Ovary (tissue), 3 donors: ENCODE data around the gene VASH1.

Source experiments
- CTCF ChIP-seq, 3 donors: fragments of 450-650 bp in 2 of 3; fragments of 200-600 bp in 1 of 3; IDR thresholded peaks; one replicate each; pipeline versions ENCODE4 v1.5.1 to v1.8.0; 2016 to 2022; ENCODE audit warnings: antibody characterized with exemption in 3 of 3, mild to moderate bottlenecking in 1 of 3
- POLR2A ChIP-seq: fragments of 450-650 bp; IDR thresholded peaks from one replicate; pipeline ENCODE4 v1.6.1; 2017; ENCODE audit warnings: antibody characterized with exemption, mild to moderate bottlenecking, moderate library complexity
- donor health status: DM: no; HTN: no; CAD: no.

DNA sequence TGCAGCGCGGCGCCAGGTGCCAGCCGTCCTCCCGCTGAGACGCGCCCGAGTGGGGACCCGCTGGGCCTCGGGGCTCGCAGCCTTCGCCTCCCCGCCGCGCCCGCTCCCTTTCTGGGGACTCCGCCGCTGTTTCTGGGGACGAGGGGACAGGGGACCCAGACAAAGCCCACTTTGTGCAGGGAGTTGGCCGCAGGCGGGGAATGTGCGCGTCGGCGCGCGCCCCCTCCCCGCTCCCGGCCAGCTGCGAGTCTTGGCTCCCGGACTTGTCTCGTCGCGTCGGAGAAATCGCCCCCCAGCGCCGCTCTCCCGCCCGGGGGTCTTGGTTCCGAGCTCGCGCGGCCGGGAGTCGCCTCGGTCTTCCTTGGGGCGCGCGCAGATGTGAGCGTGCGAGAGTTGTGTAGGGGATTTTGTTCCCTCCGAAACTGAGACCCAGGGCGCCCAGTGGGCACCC lies 717 bp downstream of the VASH1 start:
- TF ChIP-seq CTCF (IDR thresholded peaks at IDR 0.05) (no peak), POLR2A (no peak)
